Measurements from ENCODE around the gene GCGR.

GCGR gene

DNA sequence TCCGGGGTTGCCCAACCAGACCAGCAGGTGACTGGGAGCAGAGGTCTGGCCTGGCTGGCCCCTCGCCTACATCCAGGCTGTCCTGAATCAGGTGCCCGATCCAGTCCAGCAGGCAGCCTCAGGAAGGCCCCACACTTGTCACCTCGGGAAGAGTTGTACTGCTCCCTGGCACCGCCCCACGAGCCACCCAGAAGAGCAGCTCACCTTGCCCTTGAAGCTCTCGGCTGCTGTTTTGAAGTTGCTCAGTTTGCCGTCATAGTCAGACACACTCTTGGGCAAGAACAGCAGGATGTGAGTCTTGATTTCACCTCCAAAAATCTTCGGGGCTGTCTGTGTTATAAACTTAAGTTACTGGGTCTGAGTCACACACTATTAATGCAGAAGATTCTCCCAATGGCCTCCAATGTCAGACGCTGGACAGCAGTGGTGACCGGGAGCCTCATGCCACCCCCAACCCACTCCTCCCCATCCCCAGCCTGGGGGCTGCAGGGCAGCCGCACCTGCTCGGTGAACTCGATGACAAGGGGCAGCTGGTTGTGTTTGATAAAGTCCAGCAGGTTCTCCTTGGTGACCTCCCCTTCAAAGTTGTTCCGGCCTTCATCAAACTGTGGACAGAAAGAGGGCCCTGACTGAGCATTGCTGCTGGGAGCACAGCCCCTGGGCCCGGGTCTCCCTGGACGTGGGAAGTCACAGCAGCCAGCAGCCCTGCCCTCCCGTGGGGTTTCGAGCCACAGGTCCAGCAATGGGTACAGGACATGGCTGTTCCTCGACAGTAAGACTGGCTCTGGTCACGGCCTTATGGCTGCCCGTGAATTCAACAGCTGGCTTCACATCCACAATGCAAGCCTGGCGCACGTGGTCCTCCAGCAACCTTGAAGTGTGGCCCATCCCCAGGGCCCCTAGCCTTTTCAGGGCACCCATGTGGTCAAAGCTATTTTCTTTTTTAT, 43.1 kb downstream of the GCGR start:
- DNase-seq (ENCODE audit: low spot score), result no peak

DNA sequence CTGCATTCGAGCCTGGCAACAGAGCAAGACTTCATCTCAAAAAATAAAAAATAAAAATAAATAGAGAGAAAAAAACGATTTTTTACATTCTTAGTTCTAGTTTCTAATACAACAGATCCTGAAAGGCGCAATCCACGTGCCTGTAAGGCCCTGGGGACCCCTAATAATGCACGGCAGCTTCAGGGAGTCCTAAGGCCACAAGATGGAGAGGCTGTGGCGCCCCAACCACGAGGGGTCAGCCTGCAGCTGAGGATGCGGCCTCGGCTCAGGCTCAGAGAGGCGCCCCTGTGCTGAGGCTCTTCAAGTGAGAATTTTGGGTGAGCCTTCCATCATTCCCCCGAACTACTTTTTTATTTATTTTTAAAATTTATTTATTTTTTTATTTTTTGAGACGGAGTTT, 45.5 kb downstream of the GCGR start:
- no peak for DNase-seq (ENCODE audit: low spot score)

DNA sequence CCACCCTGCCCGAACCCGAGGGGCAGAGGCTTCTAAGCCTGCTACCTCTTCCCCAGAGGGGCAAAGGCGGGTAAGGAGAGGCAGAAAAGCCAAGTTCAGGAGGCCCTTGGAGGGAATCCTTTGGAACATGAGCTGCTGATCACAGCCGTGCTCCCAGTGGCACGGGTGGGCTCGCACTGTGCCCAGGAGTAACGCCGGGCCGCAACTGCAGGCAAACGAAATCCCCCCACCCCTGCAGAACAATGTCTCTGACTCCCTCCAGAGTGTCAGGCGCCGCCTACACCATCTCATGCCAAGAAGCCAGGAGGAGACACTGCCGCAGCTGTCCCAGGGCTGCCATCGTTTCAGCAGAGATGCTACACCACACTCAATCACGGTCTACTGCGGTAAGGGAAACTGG, 47.5 kb downstream of the GCGR start:
- no peak for DNase-seq (ENCODE audit: low spot score)

DNA sequence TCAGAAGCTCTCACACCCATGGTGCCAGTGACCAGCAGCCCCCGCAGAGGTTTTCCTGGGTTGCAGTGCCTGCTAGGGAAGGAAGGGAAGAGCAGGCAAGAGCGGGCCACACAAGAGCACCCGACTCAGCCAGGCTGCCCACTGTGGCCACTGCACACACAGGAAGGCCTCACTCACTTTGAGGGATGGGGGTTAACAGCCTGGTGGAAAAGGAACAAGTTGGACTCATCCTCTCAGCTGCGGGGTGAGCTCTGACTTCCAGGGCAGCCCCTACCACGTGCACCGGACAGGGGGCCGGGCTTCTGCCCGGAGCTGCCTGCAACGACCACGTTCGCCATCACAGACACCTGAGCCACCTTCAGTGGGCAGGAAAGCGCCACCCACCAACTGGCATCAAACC, 48.3 kb downstream of the GCGR start:
- DNase-seq (ENCODE audit: low spot score), result no peak

DNA sequence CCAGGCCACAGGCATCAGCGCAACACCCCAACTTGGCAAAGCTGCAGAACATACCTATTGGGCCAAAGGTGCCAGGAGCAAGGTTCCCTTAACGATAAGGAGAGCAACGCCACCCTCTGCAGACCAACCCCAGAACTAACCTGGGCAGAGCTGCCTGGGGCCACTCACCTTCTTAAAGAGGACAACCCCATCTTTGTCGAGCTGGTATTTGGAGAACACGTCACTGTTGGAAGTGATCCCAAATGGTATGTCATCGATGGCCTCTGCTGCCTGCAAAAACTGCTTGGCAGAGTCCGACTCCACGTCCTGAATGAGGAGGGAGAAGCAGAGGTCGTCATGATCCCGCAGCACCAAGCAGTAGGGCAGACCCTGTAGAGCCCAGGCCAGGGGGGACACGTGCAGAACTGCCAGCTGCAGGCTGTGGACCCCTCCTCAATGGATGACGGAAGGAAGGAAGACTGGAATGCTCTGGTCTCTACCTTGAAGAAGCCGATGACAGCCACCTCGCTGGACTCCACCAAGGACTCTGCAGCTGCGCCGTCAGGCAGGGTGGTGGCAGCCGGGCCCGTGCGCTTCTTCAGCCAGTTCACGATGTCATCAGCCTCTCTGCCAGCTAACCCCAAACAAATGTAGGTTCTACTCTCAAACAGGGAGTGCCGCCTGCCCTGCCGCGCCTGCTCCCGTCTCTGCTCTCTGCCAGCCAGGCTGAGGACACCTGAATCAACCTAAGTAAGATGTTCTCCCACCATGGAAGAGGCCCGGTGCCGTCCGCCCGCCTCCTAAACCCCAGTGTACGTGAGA, 51.2 kb downstream of the GCGR start:
- DNase-seq (ENCODE audit: low spot score), result no peak

DNA sequence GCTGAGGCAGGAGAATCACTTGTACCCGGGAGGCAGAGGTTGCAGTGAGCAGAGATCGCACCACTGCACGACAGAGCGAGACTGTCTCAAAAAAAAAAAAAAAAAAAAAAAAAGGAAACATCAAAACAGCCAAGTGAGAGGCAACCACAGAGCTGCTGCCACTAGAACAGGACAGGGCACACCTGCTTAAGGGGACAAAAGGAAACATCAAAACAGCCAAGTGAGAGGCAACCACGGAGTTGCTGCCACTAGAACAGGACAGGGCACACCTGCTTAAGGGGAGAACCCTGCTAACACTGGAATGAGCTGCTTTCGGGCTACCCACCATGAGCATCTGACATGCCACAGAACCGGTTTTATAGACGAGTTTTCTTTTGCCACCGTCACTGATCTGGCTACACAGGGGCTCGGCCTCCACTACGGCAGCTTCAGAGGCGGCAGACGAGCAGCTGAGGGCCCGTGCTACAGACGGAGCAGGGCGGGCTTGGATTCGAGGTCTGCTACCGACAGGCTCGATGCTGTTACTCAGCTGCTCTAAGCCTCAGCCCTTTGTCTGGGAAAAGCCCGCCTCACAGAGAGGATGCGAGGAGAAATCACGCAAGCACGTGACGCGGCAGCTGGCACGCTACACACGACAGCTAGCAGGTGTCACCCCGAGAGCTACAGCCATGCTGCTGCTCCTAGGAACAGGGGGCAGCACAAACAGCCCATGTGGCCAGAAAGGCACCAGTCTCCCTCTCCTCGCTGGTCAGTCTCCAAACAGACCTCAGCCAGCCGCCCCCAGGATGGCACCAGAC, 54.4 kb downstream of the GCGR start:
- no peak for DNase-seq (ENCODE audit: low spot score)

DNA sequence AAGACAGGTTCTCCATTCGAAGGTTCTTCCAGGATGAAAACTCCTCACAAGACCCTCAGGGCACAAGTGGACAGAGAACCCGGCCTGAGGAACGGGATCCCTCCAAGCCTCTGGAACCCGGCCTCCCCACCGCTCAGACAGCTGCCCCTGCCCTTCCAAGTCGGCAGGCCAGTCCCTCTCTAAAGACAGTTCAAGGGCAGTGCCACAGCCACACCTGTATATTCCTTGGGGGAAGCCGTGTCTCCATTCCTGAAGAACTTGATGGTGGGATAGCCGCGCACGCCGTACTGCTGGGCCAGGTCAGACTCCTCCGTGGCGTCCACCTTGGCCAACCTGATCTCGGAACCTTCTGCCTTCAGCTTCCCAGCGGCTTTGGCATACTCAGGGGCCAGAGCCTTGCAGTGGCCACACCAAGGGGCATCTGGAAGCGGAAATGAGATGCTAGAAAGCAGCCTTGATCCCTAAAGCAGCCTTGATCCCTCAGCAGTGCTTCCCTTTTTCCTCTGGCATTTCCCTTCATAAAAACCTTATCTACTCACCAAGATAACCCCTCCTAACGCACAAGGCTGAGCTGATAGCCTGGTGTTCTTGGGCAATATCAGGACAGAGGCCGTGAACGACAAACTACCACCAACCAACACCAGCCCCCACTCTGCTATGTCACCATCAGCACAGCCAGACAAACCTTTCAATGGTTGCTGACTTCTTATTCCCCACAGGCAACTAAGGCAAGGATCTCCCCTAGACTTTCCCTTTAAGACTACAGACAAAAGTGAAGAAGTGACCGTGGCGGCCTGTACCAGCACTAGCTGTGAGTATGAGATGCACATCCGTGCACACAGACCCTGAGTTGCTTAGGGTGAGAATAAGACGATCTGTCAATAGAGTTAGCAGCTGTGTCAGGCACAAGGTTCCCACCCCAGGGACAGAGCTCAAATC, 55.3 kb downstream of the GCGR start:
- no peak for DNase-seq (ENCODE audit: low spot score)

DNA sequence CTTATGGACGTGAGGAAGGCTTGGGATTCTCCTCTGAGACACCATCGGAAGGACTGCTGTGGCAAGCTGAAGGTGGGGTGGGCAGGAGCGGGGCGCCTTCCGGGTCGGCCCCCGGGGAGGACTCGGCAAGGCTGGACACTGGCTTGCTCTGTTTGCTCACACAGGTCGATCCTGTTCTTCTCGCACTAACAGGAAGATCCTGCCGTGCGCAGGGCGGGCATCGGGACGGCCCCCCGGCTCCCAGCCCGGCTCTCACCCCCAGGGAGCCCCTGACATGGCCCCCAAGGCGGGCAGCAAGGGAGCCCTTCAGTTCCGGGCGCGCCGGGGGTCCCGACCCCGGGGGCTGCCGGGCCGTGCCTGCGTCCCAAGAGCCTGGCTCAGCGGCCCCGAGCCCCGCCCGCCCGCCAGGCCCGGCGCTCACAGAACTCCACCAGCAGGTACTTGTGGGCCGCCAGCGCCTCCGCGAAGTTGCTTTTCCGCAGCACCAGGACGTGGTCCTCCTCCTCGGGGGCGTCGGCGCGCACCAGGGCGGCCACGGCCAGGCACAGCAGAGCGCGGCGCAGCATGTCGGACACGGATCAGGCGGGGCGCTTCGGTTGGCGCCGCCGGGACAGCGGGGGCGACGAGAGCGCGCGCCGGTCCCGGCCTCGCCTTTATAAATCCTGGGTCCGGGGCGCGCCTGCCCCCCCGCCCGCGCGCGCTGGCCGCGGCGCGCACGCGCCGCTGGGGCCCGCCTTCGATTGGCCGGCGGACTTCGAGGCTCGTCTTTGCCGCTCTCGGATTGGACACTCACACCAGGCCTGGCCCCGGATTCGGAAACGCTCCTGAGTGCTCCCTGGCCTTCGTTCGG, 56.2 kb downstream of the GCGR start, which contains the start of gene P4HB:
Gene P4HB (minus strand): TSS at position 630 of the 850 bp plus-strand sequence. CDS start 64 bp downstream, at position 566.
- DNase-seq (ENCODE audit: low spot score), result peak; percentile 12

DNA sequence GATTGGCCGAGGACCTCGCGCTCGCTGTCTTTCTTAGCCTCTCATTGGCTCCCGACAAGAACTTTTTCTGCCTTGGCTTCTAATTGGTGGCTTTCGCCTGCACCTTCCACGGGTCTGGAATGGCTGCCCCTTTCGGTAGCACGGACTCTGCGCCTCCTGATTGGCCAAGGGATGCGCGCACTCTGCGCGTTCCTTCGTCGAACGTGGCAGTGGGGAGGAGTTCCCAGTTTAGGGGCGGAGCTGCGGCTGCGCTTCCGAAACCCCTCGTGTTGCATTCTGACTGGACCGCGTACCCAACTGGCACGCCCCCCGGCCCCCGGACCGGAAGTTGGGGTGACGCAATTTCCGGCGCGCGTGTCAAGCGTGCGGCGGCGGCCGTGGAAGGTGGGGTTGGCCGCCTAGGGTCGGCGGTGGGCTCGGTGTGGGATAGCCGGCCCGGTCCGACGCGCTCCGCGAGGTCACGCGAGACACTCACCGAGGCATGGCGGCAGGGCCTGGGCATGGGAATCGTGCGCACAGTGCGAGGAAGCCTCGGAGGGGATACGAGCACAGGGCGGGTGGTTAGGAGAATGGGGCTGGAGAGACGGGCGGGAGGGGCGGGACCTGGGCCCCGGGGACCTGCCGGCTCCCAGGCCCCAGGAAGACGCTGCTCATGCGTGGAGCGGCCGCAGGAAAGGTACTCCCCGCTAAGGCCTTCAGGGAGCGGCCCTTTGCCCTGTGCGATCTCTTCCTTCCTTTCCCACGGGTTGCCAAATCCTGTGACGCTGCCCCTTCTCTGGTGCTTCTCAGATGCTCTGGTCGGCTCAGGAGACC, 57.0 kb downstream of the GCGR start:
- peak; percentile 98 for DNase-seq (ENCODE audit: low spot score)

DNA sequence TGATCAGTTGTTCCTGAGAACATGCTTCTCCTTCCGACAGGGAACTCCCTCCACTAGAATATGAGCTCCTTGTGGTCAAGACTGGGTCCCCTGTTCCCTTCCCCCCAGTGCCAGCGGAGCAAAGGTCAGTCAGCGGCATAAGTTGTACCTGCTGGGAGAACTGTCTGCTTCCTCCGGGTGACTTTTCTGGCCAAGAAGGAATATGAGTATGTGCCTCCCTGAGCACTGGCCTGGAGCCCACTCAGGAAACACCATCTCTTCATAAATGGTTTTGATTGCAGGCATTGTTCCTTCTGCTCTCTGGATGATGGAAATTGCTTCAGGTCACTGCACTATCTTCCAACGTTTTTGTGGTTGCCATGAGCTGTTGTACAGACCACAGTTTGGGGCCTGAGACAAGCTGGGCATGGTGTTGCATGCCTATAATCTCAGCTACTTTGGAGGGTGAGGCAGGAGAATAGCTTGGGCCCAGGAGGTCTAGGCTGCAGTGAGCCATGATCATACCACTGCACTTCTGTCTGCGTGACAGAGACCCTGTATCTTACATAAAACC, 59.2 kb downstream of the GCGR start:
- no peak for DNase-seq (ENCODE audit: low spot score)
